Sciatic nerve (tissue), 2 donors: ENCODE data around the gene LEF1. TPM values are rescaled to one million over a fixed set of nuclear protein-coding genes. Genes with fewer than 3 reads are reported as not detected.
"Not testable (repeated sequence)": the region's sequence is repeated elsewhere in the genome, so short reads cannot be mapped to it uniquely, and the experiment has no call there.

Experiments used
- ATAC-seq: fragments of 200-7000 bp; cut with Tn5 transposase; one replicate; pipeline ENCODE4 v1.9.1; 2020; ENCODE audit warnings: mild to moderate bottlenecking, moderate library complexity
- DNase-seq: peaks from one replicate; pipeline ENCODE4 v3.0.0-alpha.2; 2020; ENCODE audit warnings: low spot score
- intact Hi-C: fragments of 100-400 bp; cut with DNase I; formaldehyde crosslinking; loops from one replicate; pipeline ENCODE4 v1.14.2; 2022
- total RNA-seq: library from RNA; stranded (reverse); fragmentation: NEBNext Ultra II Directional; extraction: Animal tissue kit (Norgen Biotek cat#: 25700); gene quantifications from one replicate; pipeline ENCODE4 v1.2.1, GENCODE V29; 2021
- donor health status: DM: no; HTN: no; CAD: no.
- donor health status: DM: no; HTN: no; CAD: no.

LEF1 gene
- total RNA-seq, 1 donor from 2014 or later: 10.7 TPM

DNA sequence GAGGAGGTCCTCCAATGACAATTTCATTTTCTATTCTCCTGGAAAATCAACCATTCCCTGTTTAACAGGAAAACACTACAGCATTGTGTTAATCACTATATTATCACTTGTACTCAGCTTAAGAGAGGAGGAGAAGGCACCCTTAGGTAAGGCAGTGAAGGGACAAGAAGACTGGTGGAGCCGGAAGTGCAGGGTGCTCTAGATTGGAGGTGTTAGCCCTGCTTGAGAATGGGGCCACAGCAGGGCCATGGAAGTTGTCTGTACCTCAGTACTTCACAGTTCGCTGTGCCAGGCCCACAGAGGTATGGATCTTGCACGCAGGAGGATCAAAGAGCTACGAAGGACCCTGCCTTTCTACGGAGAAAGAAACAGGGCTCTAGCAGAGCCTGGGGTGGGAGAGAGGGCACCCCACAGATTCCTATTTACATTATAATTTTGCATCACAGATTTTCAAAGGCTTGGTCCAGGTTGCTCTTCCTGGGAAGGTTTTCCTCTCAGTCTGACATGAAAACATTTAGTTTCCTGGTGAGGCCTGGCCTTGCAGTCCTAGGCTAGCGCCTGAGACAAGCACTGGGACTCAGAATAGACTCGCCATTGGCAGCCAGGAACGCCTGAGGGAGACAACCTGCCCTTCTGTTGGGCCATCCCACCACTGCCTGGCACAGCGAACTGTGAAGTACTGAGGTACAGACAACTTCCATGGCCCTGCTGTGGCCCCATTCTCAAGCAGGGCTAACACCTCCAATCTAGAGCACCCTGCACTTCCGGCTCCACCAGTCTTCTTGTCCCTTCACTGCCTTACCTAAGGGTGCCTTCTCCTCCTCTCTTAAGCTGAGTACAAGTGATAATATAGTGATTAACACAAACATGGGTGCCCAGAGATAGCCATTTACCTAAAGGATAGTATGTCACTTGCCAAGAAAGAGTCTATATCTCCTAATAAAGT lies 118.3 kb downstream of the LEF1 start:
- DNase-seq, intact Hi-C loops, ATAC-seq: not testable (repeated sequence)

DNA sequence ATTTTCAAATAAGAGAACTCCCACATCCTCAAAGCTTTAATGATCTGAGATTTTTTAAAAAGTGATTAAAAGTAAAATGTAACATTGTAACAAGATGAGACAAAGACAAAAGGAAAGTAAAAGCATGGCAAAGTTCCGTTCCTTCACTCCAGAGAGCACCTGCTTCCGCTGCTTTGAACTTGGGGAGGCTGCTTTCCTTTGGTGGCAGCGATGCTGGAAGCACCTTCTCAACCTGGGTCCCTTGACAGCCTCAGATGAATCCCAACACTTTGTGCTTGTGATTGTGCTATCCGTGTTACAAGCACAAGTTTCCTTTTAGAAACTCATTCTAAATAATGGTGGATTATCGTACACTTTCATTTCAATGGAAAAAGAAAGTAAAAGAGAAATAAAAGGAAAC lies 119.3 kb downstream of the LEF1 start:
- ATAC-seq (no peak), DNase-seq (no peak)
- intact Hi-C loops: no loop called here

DNA sequence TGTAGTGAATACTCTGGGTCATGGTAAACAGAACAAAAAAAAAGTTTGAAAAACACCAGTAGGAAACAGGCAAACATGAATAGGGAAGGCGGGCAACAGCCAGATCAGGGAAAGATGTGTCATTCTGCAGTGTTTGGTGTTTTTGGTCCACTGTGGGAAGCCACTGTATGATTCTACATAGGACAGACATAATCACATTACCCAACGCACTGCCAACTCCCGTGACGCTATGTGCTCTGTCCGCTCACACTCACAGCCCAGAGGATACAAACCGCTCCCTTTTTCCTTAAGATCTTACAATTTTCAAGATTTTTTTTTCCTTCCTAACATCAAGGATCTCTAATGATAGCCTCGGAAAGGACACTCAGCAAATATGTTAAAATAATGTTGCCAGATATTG lies 119.7 kb downstream of the LEF1 start:
- ATAC-seq (no peak), DNase-seq (no peak)
- intact Hi-C loops: no loop called here

DNA sequence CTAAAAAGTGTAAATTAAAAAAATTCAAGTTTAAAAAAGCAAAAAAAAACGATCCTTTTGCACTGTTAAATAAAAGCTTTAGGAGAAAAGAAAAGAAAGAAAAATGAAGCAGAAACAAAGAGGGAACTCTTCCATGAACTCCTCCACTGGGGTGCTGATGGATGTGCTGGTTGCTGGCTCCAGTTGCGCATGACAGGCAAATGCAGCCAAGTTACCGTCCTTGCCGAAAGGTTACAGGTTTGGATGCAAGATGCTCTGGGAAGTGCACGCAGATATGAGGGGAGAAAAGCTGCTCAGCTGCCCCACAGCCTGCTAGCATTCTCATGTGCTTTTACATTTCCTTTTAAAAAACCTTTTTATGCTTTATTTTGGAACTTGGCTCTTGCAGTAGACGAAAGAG lies 120.6 kb downstream of the LEF1 start:
- intact Hi-C loops: no loop called here

DNA sequence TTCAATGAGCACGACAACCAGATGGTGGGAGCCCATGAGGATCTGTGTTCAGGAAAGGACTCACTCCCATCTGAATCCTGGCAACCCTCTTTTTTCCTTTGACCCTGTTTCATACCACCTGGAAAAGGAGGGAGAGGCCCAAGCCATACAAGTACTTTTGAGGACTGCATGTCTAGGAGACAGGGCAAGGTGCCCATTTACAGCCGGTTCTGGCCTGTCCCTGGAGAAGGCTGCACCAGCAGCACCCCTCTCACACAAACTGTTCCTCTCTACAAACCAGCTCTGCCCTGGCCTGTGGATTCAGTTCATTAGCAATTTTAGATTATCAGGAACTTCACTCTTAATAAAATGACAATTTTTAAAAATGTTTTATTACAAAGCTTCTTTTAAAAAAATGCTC lies 121.5 kb downstream of the LEF1 start:
- DNase-seq: no peak
- intact Hi-C loops: no loop called here
- no peak for ATAC-seq

More for the DNA sequence above, 120.6 kb downstream of the LEF1 start:
- no peak for ATAC-seq
- DNase-seq: no peak

DNA sequence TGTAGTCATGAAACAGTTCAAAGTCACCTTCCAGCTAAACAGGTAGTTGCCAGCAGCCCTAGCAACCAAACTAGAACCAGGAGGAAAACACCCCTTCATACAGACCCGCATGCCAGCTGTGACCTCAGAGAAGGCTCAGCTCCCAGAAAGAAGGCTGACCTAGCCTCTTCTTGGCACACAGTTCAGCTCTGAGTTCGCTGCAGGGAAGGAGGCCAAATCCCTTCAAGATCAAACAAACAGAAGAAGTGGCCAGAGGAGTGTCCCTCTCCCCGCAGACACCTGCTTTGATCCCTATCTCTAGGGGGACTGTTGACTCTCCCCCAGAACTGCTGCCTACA lies 123.1 kb downstream of the LEF1 start:
- ATAC-seq (peak; percentile 73), DNase-seq (no peak)
- intact Hi-C loops: no loop called here

DNA sequence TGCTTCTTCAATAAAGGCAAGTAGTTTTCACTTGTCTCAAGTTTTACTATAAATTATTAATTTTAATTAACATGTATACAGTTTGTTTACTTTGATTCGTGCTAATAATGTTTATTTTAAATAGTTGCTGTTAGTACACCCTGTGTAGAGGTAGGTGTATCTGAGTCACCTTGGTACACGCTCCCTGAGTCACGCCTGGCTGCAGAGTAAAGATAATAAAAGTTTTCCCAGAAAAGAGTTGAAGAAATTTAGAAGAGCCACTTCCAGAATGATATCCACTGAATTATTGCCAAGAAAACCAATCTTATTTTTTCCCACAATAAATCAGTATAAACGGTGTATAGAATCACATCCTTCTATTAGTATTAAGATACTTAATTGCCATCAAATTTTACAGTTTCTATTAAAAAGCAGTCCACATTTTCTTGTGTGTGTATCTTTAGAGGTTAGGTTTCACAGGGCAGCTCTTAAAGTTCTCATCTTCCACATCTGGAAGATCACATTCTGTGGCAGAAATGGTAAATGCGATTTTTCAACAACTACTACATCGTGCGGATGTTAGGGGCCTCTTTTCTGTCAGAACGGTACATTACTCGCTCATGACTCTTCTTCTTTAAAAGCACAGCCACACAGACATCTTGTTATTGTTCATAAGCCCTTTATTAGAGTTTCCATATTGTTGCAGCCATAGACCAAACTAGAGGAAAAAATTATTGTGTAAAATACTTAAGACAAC lies 123.6 kb downstream of the LEF1 start:
- intact Hi-C loops: no loop called here
- DNase-seq: no peak
- no peak for ATAC-seq

DNA sequence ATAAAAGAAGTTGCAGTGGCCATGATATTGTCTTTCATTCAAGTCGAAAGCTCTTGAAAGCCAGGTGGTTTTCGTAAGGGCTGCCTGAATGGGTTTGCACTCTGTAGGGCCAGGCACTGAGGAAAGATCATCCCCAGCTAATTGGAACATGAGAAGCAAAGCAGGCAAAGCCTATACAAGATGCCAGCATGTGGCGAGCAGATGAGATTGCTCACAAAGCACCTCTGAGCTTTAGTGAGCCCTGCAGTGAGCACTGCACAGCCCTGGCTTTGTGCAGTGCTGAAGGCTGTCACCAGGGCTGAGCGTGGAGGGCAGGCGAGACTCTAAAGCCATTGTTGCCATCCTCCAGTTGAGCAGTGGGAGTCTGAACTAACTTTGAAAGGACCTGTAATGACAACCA lies 125.2 kb downstream of the LEF1 start:
- no peak for DNase-seq
- ATAC-seq: no peak
- intact Hi-C loops: no loop called here

DNA sequence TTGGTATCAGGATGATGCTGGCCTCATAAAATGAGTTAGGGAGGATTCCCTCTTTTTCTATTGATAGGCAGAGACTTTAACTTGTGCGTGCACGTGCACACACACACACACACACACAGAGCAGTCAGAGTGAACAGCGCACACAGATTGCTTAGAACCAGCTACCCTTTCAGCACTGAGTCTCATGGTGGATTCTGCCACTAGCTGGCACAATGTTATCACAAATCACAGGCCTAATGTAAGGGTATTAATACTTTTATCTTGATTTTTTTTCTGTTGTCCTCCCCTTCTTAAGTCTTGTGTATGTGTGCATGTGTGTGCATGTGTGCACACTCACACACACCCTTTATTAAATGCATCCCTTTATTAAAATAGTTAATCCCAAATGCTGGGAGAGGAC lies 125.8 kb downstream of the LEF1 start:
- intact Hi-C loops: no loop called here
- ATAC-seq (no peak), DNase-seq (no peak)

DNA sequence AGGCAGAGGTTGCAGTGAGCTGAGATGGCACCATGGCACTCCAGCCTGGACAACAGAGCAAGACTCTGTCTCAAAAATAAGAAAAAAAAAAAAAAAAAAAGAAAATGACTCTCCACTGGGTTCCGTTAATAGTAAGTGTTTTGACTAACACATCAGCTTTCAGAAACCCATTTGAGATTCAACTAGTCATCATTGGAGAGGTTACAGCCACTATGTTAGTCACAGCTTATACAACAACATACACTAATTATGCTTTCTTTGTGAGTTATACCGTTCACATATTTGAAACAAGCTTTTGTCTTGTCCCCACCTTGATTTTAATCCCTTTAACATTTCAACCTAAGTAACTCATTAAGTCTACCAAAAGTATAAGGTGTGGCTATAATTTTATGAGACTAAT lies 130.8 kb downstream of the LEF1 start:
- intact Hi-C loops: no loop called here
- DNase-seq: no peak
- no peak for ATAC-seq

DNA sequence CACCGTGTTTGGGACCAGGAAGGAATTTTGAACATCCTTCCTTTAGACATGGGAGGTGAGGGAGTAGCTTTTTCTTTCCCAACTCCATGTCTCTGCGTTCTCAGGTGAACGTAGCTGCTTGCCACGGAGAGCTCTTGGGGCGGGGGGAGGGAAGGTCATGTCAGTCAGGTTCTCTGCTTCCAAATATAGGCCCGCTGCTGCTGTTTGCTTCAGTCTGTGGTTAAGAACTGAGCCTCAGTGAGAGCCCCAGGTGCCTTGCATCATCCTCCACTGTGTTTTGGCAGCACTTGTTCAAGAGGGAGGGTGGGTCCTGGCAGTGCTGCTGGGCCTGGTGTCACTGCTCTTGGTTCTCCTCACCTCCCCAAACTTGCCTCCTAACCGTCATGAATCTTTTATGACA lies 132.5 kb downstream of the LEF1 start:
- ATAC-seq: no peak
- intact Hi-C loops: no loop called here
- no peak for DNase-seq

DNA sequence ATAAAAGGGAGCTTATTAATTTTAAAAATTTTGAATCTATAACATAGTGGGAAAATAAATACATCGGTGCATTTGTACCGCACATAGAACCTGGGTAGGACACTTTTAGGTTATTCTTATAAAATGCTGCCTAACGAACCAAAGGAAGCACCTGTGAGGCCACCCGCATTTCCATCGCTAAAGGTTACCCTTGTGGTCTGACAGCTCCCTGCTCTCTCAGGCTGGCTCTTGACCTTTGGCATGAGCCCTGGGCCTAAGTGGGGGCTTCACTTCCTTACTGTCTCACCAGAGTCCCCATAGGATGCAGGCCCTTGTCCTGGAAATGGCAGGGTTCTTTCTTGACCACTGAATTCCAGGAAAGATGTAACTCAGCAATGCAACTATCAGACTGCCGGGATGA lies 133.0 kb downstream of the LEF1 start:
- no peak for DNase-seq
- ATAC-seq: no peak
- intact Hi-C loops: no loop called here

DNA sequence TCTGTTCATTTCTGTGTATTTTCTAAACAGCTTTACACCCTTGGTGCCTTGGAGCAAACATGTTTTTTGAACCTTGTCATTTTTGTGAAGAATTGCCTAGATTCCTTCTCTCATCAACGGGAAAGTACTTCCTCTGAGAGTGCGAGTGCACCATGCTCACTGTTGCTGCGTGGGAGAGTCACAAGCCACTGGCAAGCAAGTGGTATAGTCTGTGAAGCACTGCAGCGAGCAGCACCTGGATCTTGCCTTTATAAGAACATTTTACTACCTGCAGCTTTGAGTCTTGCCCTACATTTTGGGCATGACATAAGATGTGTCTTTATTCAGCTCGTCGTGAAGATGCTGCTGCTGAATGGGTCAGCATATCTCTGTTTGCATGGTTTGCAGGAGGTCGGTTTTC lies 134.2 kb downstream of the LEF1 start:
- intact Hi-C loops: no loop called here
- DNase-seq: no peak
- no peak for ATAC-seq

DNA sequence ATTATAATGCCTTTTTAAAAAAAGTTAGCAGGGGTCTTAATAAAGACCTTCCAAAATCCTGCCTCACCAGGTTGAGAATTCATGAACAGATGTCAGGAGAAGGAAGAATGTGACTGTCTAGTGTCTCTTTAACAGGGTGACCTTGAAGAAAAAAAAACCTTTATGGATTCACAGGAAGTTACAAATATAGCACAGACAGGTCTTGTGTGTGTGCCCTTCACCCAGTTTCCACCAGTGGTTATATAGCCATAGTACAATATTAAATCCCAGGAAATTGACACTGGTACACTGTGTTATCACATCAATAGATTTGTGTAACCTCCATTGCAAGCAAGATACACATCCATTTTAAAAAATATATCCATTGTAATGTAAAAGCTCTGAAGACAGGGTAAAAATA lies 135.4 kb downstream of the LEF1 start:
- intact Hi-C loops: no loop called here
- no peak for DNase-seq
- no peak for ATAC-seq

DNA sequence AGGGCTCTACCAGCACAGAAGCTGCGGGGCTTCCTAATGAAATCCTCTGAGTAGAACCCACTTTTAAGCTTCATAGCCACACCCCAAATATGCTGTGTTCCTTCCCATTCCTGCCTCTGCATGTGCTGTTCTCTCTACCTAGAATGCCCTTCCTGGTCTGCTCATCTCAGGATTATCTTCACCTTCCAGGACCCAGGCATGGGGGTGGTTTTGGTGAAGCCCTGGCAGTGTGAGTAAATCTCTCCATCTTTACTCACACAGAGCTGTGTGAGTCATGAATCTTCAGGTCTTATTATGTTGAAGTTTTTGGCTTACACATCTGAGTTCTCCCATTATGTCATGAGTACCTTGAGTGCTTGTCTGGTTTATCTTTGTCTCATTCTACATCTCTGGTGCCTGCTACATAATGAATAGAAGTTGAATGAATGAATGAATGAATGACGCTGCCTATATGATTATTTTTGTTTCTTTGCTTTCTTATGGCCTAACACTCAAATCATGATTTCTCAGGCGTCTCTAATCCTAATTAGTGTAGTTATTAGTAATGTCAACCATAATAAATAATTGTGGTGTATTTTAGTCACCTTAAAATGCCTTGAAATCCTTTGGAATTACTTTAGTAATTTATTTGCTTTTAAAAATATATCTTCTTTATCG lies 137.2 kb downstream of the LEF1 start:
- intact Hi-C loops: no loop called here
- DNase-seq (no peak), ATAC-seq (no peak)

DNA sequence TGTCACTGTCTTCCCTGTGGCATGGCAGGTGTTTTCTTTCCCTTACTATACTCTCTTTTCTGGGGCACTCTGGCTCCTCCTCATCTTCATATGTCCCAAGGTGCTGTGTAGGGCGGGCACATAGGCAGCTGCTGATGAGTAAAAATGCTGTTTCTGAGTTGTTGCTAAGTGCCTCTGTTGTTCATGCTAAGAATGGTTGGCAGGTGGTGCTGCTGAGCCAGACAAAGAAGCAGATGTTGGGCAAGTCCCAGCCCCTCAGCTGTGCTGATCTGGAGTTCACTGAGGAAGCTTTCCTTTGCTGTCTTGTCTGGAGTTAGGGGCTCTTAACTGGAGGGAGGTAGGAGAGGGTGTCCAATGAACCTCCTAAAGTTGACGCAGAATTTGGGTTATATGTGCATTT lies 138.4 kb downstream of the LEF1 start:
- ATAC-seq: peak; percentile 82
- DNase-seq: no peak
- intact Hi-C loops: no loop called here

DNA sequence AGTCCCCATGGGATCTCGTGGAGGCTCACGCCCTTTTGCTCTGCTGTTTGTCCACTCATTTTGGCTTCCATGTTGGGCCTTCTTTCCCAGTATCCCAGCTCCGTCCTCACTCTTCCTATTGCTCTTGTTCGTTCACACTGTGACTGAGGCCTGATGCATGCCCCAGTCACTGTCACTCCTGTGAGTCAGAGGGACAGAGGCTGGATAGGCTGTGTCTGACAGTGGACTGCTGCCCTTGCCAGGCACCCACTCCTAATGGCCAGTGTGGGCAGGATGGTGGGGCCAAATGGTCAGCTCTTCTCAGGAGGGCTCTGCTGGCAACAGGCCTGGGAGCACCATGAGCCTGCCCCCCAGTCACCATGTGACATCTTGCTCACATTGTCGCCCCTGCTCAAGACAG lies 139.0 kb downstream of the LEF1 start:
- intact Hi-C loops: no loop called here

DNA sequence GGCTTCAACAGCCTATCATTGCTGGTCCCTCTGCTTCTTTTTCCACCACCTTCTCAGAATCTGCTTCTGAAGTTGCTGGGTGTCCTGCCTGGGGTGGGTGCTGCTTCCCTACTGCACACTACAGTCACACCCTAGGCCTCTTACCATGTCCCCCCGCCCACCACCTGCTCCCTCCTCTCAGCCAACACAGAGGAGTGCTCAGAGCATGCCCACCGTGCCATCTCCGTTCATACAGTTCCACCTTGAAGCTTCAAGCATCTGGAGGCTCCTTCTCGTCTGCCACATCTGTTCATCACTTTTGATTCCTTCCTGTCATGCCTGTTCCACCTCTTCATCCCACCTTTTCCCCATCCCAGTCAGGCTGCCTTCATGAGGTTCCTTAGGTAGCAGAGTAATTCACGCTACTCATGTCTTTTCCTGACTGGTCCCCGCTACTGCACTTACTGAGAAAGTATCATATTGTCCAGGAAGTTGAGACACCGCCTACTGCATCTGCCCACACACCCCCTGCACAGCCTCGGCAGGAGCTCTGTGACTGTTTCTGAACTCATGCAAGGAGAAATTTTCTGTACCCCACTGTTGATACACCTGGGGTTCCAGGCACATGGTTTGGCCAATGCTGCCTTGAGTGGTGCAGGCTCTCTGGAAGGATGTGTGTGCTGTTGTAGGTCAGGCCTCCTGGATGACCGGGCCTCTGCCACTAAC lies 139.6 kb downstream of the LEF1 start:
- ATAC-seq (no peak), DNase-seq (no peak)
- intact Hi-C loops: no loop called here

More for the DNA sequence above, 139.0 kb downstream of the LEF1 start:
- ATAC-seq (peak; percentile 30), DNase-seq (no peak)

DNA sequence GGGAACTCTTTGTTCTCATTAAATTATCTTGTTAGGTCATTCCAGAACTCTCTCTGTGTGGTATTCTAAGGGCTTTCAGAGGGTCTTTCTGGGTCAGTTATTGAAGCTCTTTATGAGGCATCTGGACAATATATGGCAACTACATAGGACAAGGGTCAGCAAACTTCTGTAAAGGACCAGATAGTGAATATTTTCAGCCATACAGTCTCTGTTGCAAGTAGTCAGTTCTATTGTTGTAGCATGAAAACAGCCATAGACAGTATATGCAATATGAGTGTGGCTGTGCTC lies 143.9 kb downstream of the LEF1 start:
- DNase-seq (no peak), ATAC-seq (no peak)
- intact Hi-C loops: no loop called here
